Measurements from ENCODE around the gene ARSB.

ARSB gene

DNA sequence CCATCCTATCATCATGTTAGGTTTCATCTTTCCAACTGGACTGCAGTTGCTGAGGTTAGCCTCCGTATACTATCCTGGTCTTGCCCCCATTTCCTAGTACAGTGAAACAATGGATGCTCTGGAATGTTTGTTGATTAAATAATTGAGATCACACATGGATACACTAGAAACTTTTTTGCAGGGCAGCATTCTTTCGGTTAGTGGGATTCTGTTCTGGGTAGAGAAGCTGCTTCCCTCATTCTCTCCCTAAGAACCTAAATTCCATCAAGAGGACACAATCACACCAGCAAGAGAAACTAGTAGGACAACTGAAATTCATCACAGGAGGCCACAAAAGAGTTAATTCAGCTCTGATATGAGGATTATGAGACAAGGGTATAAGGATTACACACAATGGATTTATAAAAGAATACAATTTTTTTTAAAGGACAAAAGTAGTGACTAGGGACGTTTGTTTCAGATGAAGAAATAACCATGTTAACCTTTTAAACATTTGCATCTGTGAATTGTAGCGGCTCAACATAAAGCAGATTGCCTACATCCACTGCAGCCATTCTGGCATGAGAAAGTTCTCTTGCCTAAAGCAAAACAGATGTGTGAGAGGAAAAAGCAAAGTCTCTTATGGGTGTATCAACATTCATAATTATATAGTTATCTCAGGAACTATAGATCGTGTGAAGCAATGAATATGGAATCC, 173.8 kb downstream of the ARSB start:
- Histone ChIP-seq H3K9me3 (ENCODE audit: control insufficient read depth, insufficient read depth, low read length) (no peaks in the 10 kb centered on the region), H3K36me3 (ENCODE audit: insufficient read depth, low read length) (no peaks in the 10 kb centered on the region), H3K9ac (ENCODE audit: low read depth, low read length) (no peak overlapping the region), H3K4me1 (ENCODE audit: insufficient read depth, low read length) (no peaks in the 10 kb centered on the region; the same call in none of the 2 replicates)

DNA sequence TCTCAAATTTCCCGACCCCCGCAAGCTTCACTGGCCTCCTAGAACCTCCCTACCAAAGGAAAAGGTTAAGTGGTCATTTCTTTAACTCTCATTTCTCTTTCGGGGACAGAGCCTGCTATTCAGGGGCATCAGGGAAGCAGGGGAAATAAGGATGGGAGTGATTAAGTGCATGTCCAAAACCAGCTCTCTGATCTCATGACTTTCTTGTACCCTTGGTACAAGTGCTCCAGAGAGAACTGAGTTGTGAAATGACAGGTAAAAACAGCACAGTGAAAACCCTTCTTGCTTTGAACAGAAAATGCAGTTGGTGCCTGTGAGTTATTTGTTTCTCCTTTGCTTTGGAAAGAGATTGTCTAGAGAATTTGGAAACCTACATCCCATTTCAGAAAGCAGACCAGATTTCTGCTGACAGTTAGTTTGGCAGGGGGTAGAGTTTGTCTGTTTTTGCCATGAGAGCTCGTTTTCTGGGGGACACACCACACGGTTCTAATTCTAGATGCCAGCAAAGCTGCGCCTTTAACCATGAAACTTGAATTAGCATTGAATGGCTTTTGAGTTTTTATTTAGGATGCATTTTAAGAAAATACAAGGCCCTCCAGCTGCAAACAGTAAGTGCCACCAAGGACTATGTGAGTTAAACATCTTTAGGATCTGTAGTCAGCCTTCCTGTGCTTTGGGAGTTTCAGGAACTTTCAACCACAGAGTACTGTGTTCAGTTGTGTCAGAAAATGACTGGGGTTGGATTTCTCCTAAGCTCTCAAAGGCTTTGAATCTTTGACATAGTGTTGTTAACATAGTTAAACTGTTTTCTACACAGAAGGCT, 174.8 kb downstream of the ARSB start:
- no peaks in the 10 kb centered on the region; the same call in 1 of the 2 replicates for H3K4me1 ChIP-seq (ENCODE audit: insufficient read depth, low read length)
- H3K9me3 ChIP-seq (ENCODE audit: control insufficient read depth, insufficient read depth, low read length) = no peaks in the 10 kb centered on the region
- no peak overlapping the region for H3K9ac ChIP-seq (ENCODE audit: low read depth, low read length)
- H3K36me3 ChIP-seq (ENCODE audit: insufficient read depth, low read length) = no peaks in the 10 kb centered on the region

DNA sequence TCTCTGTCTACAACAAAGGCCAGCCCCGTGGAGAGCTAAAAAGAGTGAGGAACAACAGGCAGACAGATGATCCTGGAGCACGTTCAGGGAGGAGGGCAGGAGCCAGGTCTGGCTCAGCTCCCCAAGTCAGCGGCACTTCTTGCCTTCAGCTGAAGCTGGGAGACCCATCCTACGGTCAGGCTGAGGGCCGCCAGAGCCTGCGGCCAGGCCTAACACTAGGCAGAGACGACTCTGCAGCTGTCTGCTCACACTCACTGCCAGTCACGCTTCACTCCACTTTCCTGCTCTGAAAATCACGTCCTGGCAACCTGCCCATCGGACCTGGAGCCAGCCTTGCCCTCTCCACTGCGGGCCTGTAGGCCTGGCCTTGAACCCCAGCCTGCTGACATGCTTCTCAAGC, 175.7 kb downstream of the ARSB start:
- no peaks in the 10 kb centered on the region; the same call in 1 of the 2 replicates for H3K4me1 ChIP-seq (ENCODE audit: insufficient read depth, low read length)
- H3K36me3 ChIP-seq (ENCODE audit: insufficient read depth, low read length) = no peaks in the 10 kb centered on the region
- H3K9me3 ChIP-seq (ENCODE audit: control insufficient read depth, insufficient read depth, low read length) = no peaks in the 10 kb centered on the region
- H3K9ac ChIP-seq (ENCODE audit: low read depth, low read length) = no peak overlapping the region

DNA sequence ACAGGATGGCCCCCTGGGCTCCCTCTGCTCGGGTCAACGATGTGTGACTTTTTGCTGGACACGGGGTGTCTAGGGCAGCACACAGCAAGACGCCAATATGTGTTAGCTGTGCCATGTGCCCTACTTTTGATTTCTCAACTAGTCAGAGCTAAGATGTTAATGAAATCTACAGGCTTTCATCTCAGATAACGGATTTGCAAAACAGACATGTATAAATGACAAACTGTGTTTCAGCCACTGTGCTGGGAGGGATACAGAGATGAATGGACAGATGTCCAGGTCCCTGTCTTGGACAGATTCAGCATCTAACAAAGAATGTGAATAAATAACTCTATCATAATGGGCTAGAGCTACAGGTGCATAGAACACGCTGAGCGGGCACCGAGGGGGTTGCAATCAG, 176.3 kb downstream of the ARSB start:
- Histone ChIP-seq H3K9ac (ENCODE audit: low read depth, low read length) (no peak overlapping the region), H3K4me1 (ENCODE audit: insufficient read depth, low read length) (no peaks in the 10 kb centered on the region; the same call in 1 of the 2 replicates), H3K36me3 (ENCODE audit: insufficient read depth, low read length) (no peaks in the 10 kb centered on the region; the same call in 1 of the 2 replicates), H3K9me3 (ENCODE audit: control insufficient read depth, insufficient read depth, low read length) (no peaks in the 10 kb centered on the region)

DNA sequence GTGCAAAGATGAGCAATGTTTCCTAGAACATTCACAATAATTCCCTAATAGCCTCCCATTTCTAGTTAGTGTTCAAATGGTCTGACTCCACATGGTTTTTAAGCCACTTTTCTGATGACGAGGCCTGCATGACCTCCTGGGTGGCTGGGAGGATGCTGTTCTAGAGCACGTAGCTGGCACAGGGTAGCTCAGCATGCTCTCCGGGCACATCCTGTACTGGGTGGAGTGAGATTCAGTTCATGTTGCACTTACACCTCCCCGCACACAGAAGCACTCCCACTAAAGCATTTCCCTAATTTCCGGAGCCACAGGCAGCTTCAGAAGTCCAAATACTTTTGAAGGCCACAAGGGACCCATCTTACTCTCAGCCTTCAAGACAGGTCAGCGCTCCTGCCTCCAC, 176.7 kb downstream of the ARSB start:
- H3K9me3 ChIP-seq (ENCODE audit: control insufficient read depth, insufficient read depth, low read length) = no peaks in the 10 kb centered on the region
- no peak overlapping the region for H3K9ac ChIP-seq (ENCODE audit: low read depth, low read length)
- H3K36me3 ChIP-seq (ENCODE audit: insufficient read depth, low read length) = no peaks in the 10 kb centered on the region; the same call in 1 of the 2 replicates
- H3K4me1 ChIP-seq (ENCODE audit: insufficient read depth, low read length) = no peaks in the 10 kb centered on the region; the same call in 1 of the 2 replicates

DNA sequence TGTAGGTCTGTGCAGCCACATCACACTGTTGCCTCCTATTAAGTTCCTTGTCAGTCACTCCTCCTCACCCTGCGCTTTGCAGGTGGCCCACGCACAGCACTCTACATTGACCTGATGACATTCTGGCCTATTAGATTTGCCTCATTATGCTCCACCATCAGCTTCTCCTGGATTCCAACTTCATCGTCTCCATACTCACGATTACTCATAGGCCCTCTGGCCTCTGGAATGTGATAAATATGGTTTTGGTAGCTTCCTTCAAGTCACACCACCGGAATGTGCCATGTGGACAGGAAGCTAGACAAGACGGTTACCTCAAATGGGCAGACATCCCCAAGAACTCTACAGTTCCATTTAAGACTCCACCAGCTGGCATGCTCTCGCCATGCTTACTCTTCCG, 178.6 kb downstream of the ARSB start:
- Histone ChIP-seq H3K9me3 (ENCODE audit: control insufficient read depth, insufficient read depth, low read length) (no peaks in the 10 kb centered on the region), H3K4me1 (ENCODE audit: insufficient read depth, low read length) (no peaks in the 10 kb centered on the region), H3K9ac (ENCODE audit: low read depth, low read length) (no peak overlapping the region), H3K36me3 (ENCODE audit: insufficient read depth, low read length) (no peaks in the 10 kb centered on the region; the same call in 1 of the 2 replicates)

DNA sequence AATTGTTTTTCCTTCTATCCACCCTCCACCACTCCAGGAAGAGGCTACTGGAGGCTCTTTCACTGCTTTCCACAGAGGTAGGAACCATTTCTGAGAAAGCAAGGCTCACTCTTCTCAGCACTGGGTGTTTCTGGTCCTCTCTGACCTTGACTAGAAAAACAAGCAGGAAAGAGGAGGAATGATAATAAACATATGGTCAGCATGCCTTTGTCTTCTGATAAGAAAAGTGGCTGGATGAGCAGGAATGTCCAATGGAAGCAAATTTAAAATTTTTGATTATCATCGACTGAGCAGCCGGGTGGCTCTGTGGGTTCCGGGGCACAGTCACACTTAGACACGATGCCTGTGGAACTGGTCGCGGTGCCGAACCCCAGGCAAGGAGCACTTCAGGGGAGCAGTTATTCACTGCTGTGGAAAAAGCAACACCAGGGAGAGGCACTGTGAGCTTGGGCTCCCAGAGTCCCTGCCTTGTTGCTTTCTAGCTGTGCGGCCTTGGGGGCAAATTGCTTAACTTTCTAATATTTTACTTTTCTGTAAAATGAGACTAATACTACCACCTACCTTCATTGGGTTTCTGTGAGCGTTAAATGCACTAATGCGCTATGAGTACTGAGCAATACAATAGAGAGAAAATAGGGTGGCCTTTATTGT, 179.5 kb downstream of the ARSB start:
- Histone ChIP-seq H3K36me3 (ENCODE audit: insufficient read depth, low read length) (no peaks in the 10 kb centered on the region; the same call in 1 of the 2 replicates), H3K9ac (ENCODE audit: low read depth, low read length) (no peak overlapping the region), H3K9me3 (ENCODE audit: control insufficient read depth, insufficient read depth, low read length) (no peaks in the 10 kb centered on the region), H3K4me1 (ENCODE audit: insufficient read depth, low read length) (no peaks in the 10 kb centered on the region)

DNA sequence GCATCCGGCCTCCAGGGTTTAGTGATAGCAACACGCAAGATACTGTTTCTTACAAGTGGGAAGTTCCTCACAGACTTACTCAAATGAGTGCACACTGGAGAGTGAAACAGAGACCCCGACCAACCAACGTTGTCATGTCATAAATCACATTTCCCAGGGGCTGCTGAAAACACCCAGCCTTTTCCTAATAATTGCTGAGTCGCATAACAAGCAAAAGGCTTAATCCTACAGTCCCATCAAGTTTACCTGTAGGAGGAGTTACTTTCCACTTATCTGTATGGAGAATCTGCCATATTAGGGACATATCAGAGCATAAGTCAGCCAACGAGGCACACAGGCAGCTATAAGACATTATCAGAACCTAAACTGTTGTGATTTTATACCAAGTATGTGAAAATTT, 180.1 kb downstream of the ARSB start:
- H3K36me3 ChIP-seq (ENCODE audit: insufficient read depth, low read length) = no peaks in the 10 kb centered on the region; the same call in 1 of the 2 replicates
- H3K9ac ChIP-seq (ENCODE audit: low read depth, low read length) = no peak overlapping the region
- no peaks in the 10 kb centered on the region for H3K9me3 ChIP-seq (ENCODE audit: control insufficient read depth, insufficient read depth, low read length)
- H3K4me1 ChIP-seq (ENCODE audit: insufficient read depth, low read length) = no peaks in the 10 kb centered on the region

DNA sequence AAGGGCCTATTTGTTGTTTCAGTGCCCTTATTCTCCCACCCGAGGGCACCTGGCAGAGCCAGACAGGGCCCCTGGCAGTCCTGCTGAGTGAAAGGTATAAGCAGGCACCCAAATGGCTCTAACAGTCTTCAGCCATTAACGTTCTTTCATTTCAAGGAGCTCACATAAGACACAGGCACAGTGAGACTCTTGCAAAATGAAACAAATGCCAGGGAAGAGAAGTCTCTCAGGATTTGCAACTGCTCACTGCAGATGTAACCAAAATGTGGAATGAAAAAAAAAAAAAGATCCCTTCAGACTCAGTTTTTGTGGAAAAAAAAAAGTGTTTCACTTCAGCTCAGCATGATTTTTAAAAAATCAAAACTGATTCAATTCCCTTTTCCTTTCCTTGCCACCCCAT, 181.2 kb downstream of the ARSB start:
- Histone ChIP-seq H3K4me1 (ENCODE audit: insufficient read depth, low read length) (no peaks in the 10 kb centered on the region), H3K9me3 (ENCODE audit: control insufficient read depth, insufficient read depth, low read length) (no peaks in the 10 kb centered on the region), H3K9ac (ENCODE audit: low read depth, low read length) (no peak overlapping the region), H3K36me3 (ENCODE audit: insufficient read depth, low read length) (no peaks in the 10 kb centered on the region; the same call in 1 of the 2 replicates)

DNA sequence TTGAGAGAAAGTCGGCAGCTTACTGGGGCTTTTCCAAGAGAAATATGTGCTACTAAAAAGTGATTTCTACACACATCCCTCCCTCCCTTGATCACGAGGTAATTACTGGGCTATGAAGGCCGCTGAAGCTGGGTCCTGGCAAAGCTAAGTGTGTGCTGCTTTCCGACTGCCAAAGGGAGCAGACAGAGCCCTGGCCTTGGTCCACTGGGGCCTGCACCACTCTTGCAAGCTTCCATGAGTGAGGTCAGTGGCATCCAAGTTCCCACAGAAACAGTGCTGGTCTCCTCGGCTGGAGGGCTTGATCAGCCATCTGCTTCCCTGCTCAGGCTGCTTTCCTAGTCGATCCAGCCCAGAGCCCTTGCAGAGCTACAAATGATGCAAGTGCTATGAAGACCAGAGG, 181.8 kb downstream of the ARSB start:
- Histone ChIP-seq H3K9ac (ENCODE audit: low read depth, low read length) (no peak overlapping the region), H3K36me3 (ENCODE audit: insufficient read depth, low read length) (no peaks in the 10 kb centered on the region; the same call in 1 of the 2 replicates), H3K4me1 (ENCODE audit: insufficient read depth, low read length) (no peaks in the 10 kb centered on the region), H3K9me3 (ENCODE audit: control insufficient read depth, insufficient read depth, low read length) (no peaks in the 10 kb centered on the region)

DNA sequence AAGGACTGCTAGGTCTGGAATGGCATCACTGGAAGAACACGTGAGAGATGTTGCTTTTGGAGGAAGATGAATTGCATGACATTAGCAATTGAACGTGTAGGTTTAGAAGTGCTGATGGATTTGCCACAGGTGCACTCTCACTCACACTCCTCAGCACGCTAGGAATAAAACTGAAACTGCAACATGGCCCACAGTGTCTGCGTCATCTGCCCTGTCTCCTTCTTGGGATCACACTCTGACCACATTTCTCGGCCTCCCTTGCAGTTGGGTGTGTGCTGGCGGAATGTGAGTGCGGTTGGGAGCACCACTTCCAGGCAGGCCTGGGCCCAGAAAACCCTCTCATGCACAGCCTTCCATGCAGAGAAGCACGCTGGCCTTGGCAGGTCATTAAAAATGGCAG, 183.7 kb downstream of the ARSB start:
- H3K36me3 ChIP-seq (ENCODE audit: insufficient read depth, low read length) = no peaks in the 10 kb centered on the region; the same call in 1 of the 2 replicates
- no peaks in the 10 kb centered on the region for H3K4me1 ChIP-seq (ENCODE audit: insufficient read depth, low read length)
- H3K9ac ChIP-seq (ENCODE audit: low read depth, low read length) = no peak overlapping the region
- no peaks in the 10 kb centered on the region for H3K9me3 ChIP-seq (ENCODE audit: control insufficient read depth, insufficient read depth, low read length)

DNA sequence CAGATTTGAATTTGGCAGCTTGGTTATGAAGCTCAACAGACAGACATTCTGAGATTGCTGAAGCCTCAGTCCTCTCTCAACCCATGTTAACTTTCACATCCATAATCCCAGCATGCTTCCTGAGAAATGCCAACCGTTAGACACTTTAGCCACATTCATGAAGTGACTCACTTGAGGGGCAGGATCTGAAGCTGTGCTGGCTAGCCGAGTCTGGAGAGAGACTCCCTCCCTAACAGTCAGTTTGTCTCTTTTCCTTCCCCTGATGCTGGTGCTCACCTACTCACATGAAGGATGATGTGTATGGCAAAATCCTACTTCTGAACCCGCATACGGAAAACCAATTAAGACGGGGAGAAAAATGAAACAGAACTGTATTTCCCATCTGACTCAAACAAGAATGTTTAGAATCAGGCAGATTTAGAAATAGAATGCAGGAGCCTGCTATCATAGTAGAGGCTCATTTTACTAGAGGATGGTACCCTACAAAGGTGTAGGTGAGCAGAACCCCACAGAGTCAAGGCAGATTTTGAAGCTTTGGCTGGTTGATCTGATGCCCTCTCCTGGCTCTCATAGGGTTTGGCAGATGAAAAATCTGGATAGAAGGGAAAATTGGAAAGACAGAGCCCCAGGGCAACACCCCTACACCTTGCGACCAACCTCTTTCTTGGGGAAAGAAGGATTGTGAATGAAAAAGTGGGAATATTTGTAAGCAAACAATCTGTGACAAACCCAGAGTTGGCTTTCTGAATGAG, 185.7 kb downstream of the ARSB start:
- Histone ChIP-seq H3K36me3 (ENCODE audit: insufficient read depth, low read length) (no peaks in the 10 kb centered on the region; the same call in 1 of the 2 replicates), H3K9me3 (ENCODE audit: control insufficient read depth, insufficient read depth, low read length) (no peaks in the 10 kb centered on the region), H3K9ac (ENCODE audit: low read depth, low read length) (no peak overlapping the region), H3K4me1 (ENCODE audit: insufficient read depth, low read length) (peaks cover 10% of the 10 kb centered on the region)

DNA sequence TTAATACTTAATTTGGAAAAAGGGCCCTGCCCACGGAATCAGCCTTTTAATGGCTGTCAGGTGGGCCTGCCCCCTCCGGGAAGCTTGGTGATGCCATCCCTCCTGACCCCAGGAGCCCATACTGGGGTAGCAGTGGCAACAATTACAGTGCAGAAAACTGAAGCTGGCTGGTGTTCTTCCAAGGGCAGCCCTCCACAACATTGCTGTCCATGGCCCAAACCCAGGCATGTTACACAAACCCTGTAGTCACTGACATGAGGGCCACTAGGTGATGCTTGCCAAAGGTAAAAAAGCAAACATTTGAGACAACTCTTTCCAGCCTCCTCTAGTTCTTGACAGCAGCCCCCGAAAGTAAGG, 186.5 kb downstream of the ARSB start:
- Histone ChIP-seq H3K9me3 (ENCODE audit: control insufficient read depth, insufficient read depth, low read length) (no peaks in the 10 kb centered on the region), H3K4me1 (ENCODE audit: insufficient read depth, low read length) (peaks cover 12% of the 10 kb centered on the region), H3K36me3 (ENCODE audit: insufficient read depth, low read length) (no peaks in the 10 kb centered on the region), H3K9ac (ENCODE audit: low read depth, low read length) (no peak overlapping the region)
